HEK293 (cell line): ENCODE results near the gene MLLT6.

ENCODE experiments used
- BCL11A ChIP-seq: fragments of 450-650 bp; formaldehyde crosslinking; IDR thresholded peaks from 2 replicates; pipeline ENCODE4 v1.5.1; 2016; ENCODE audit warnings: low read depth, missing biosample characterization, missing genetic modification characterization
- BCL11B ChIP-seq: fragments of 450-650 bp; formaldehyde crosslinking; IDR thresholded peaks from 2 replicates; pipeline ENCODE4 v1.5.1; 2016; ENCODE audit warnings: low read depth, missing biosample characterization, missing genetic modification characterization
- ELK4 ChIP-seq: IDR thresholded peaks from 2 replicates; pipeline ENCODE4 v1.6.1; 2011; ENCODE audit warnings: mild to moderate bottlenecking, low read depth, low read length, borderline replicate concordance
- KLF7 ChIP-seq: fragments of 450-650 bp; formaldehyde crosslinking; IDR thresholded peaks from 2 replicates; pipeline ENCODE4 v1.5.1; 2016; ENCODE audit warnings: missing biosample characterization, missing genetic modification characterization, borderline replicate concordance
- OVOL3 ChIP-seq: fragments of 450-650 bp; formaldehyde crosslinking; IDR thresholded peaks from 2 replicates; pipeline ENCODE4 v1.5.1; 2016; ENCODE audit warnings: missing biosample characterization, missing genetic modification characterization
- REST ChIP-seq: fragments of 450-650 bp; formaldehyde crosslinking; IDR thresholded peaks from 2 replicates; pipeline ENCODE4 v1.5.1; 2016; ENCODE audit warnings: missing biosample characterization, missing genetic modification characterization
- SALL2 ChIP-seq: fragments of 450-650 bp; formaldehyde crosslinking; IDR thresholded peaks from 2 replicates; pipeline ENCODE4 v1.5.0; 2017; ENCODE audit warnings: missing biosample characterization, mild to moderate bottlenecking, missing genetic modification characterization, borderline replicate concordance
- TSHZ1 ChIP-seq: fragments of 450-650 bp; formaldehyde crosslinking; IDR thresholded peaks from 2 replicates; pipeline ENCODE4 v1.5.1; 2016; ENCODE audit warnings: missing biosample characterization, missing genetic modification characterization, borderline replicate concordance
- ZBTB10 ChIP-seq: fragments of 450-650 bp; formaldehyde crosslinking; IDR thresholded peaks from 2 replicates; pipeline ENCODE4 v1.5.1; 2016; ENCODE audit warnings: missing biosample characterization, missing genetic modification characterization
- ZBTB49 ChIP-seq: fragments of 450-650 bp; formaldehyde crosslinking; IDR thresholded peaks from 2 replicates; pipeline ENCODE4 v1.5.1; 2016; ENCODE audit warnings: missing biosample characterization, missing genetic modification characterization, low read depth
- ZBTB6 ChIP-seq: fragments of 450-650 bp; formaldehyde crosslinking; IDR thresholded peaks from 2 replicates; pipeline ENCODE4 v1.5.1; 2017; ENCODE audit warnings: missing biosample characterization, missing genetic modification characterization
- ZFP3 ChIP-seq: fragments of 450-650 bp; formaldehyde crosslinking; IDR thresholded peaks from 2 replicates; pipeline ENCODE4 v1.5.1; 2016; ENCODE audit warnings: low read depth, missing biosample characterization, missing genetic modification characterization
- ZNF114 ChIP-seq: fragments of 450-650 bp; formaldehyde crosslinking; IDR thresholded peaks from 2 replicates; pipeline ENCODE4 v1.5.0; 2017; ENCODE audit warnings: missing biosample characterization, missing genetic modification characterization
- ZNF133 ChIP-seq: fragments of 450-650 bp; formaldehyde crosslinking; IDR thresholded peaks from 2 replicates; pipeline ENCODE4 v1.5.1; 2016; ENCODE audit warnings: missing biosample characterization, missing genetic modification characterization
- ZNF140 ChIP-seq: fragments of 450-650 bp; formaldehyde crosslinking; IDR thresholded peaks from 2 replicates; pipeline ENCODE4 v1.5.1; 2016; ENCODE audit warnings: missing biosample characterization, missing genetic modification characterization
- ZNF341 ChIP-seq: fragments of 450-650 bp; formaldehyde crosslinking; IDR thresholded peaks from 2 replicates; pipeline ENCODE4; 2016; ENCODE audit warnings: low read depth, missing biosample characterization, missing genetic modification characterization
- ZNF433 ChIP-seq: fragments of 450-650 bp; formaldehyde crosslinking; IDR thresholded peaks from 2 replicates; pipeline ENCODE4 v1.5.1; 2016; ENCODE audit warnings: missing biosample characterization, missing genetic modification characterization, low read depth
- ZNF48 ChIP-seq: fragments of 450-650 bp; formaldehyde crosslinking; IDR thresholded peaks from 2 replicates; pipeline ENCODE4 v1.5.1; 2016; ENCODE audit warnings: missing biosample characterization, missing genetic modification characterization
- ZNF521 ChIP-seq: fragments of 450-650 bp; formaldehyde crosslinking; IDR thresholded peaks from 2 replicates; pipeline ENCODE4 v1.5.1; 2017; ENCODE audit warnings: missing biosample characterization, mild to moderate bottlenecking, missing genetic modification characterization
- ZNF555 ChIP-seq: fragments of 450-650 bp; formaldehyde crosslinking; conservative IDR thresholded peaks from 2 replicates; pipeline ENCODE4 v1.5.1; 2017; ENCODE audit warnings: missing biosample characterization, mild to moderate bottlenecking, missing genetic modification characterization, inconsistent platforms
- ZNF558 ChIP-seq: fragments of 450-650 bp; formaldehyde crosslinking; IDR thresholded peaks from 2 replicates; pipeline ENCODE4 v1.5.1; 2016; ENCODE audit warnings: missing biosample characterization, missing genetic modification characterization
- ZNF785 ChIP-seq: fragments of 450-650 bp; formaldehyde crosslinking; IDR thresholded peaks from 2 replicates; pipeline ENCODE4 v1.5.1; 2016; ENCODE audit warnings: missing biosample characterization, missing genetic modification characterization
- ZSCAN18 ChIP-seq: fragments of 450-650 bp; formaldehyde crosslinking; IDR thresholded peaks from 2 replicates; pipeline ENCODE4 v1.5.1; 2016; ENCODE audit warnings: missing biosample characterization, missing genetic modification characterization

The MLLT6 gene

GRCh38 chr17:38751808-38752307 is 46.8 kb downstream of the MLLT6 start (continued):
- TF ChIP-seq ZNF555 (no peak), ZNF140 (tag by site-specific recombination) (no peak), SALL2 (0 out of 2 replicates have a peak, but pooled peaks have one; percentile 1), ZNF341 (peak; percentile 90), OVOL3 (tag by site-specific recombination) (no peak; the same call in 1 of the 2 replicates), REST (tag by site-specific recombination) (0 out of 2 replicates have a peak, but pooled peaks have one; percentile 20), ZNF133 (tag by site-specific recombination) (no peak), ZNF558 (tag by site-specific recombination) (peak; percentile 68; the same call in 1 of the 2 replicates), ZNF48 (tag by site-specific recombination) (no peak), ELK4 (no peak), TSHZ1 (tag by site-specific recombination) (no peak), KLF7 (tag by site-specific recombination) (peak; percentile 20; the same call in 1 of the 2 replicates), ZNF433 (tag by site-specific recombination) (no peak), ZBTB6 (tag by site-specific recombination) (peak; percentile 50; the same call in 1 of the 2 replicates), ZBTB10 (peak; percentile 83), ZBTB49 (tag by site-specific recombination) (no peak), ZNF114 (tag by site-specific recombination) (no peak), BCL11B (tag by site-specific recombination) (no peak), BCL11A (tag by site-specific recombination) (no peak), ZFP3 (tag by site-specific recombination) (no peak), ZSCAN18 (peak; percentile 84; the same call in 1 of the 2 replicates), ZNF785 (tag by site-specific recombination) (no peak), ZNF521 (tag by site-specific recombination) (no peak)
